Fibroblast of skin of scalp (primary cell): ENCODE data around the gene FXYD3.
A peak's percentile ranks its signal among the peaks of the same experiment; 100 is the strongest.
"Not testable (repeated sequence)": the region's sequence is repeated elsewhere in the genome, so short reads cannot be mapped to it uniquely, and the experiment has no call there.

ENCODE experiments used
- DNase-seq: peaks from one replicate; pipeline ENCODE4 v3.0.0-alpha.2; 2013

The FXYD3 gene

GRCh38 chr19:35087393-35087792 is 28.2 kb upstream of the FXYD3 start:
- DNase-seq = no peak

DNA sequence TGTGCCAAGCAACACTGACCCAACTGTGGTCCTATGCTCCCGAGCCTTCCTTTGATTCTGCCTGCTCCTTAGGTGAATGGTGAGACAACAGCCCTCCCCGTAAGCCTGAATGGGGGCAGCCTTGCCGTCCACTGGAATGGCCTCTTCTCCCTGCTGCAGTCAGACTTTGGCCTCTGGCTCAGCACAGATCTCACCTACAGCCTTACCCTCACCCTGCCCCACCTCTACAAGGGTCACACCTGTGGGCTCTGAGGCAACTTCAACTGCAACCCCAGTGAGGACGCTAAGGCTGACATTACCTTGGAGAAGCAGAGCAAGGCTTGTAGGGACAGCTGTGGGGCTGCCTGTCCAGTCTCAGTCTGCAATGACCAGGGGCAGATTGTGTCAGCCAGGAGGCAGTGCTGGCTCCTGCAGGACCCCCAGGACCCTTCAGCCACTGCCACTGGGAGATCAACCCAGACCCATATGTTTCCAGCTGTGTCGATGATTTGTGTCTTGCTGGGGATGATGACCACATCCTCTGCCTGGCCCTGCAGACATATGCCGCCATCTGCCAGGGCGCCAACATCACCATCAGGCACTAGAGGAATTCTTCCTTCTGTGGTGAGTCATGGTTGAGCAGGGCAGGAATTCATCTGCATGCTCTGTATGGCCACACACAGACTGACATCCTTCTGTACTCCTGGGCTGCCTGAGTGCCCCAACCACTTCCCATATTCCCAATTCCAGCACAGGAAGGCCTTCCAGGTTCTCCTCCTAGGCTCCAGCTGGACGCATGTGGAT is 27.3 kb upstream of the FXYD3 start:
- peak; percentile 94 for DNase-seq

DNA sequence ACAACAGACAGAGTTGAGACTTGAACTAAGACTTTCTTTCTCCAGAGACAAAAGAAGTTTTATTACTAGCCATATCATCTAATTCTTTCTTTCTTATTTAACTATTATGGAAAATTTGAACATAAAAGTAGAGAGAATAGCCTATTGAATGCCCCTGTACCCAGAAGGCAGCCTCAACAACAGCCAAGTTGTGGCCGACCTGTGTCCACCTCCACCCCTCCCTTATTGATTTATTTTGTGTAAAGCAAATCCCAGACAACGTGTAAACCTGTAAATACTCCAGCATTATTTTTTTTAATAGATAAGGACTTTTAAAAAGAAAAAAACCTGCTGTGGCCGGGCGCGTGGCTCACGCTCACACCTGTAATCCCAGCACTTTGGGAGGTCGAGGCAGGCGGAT is 26.1 kb upstream of the FXYD3 start:
- DNase-seq = no peak

GRCh38 chr19:35090160-35090505 is 25.5 kb upstream of the FXYD3 start:
- DNase-seq = no peak

DNA sequence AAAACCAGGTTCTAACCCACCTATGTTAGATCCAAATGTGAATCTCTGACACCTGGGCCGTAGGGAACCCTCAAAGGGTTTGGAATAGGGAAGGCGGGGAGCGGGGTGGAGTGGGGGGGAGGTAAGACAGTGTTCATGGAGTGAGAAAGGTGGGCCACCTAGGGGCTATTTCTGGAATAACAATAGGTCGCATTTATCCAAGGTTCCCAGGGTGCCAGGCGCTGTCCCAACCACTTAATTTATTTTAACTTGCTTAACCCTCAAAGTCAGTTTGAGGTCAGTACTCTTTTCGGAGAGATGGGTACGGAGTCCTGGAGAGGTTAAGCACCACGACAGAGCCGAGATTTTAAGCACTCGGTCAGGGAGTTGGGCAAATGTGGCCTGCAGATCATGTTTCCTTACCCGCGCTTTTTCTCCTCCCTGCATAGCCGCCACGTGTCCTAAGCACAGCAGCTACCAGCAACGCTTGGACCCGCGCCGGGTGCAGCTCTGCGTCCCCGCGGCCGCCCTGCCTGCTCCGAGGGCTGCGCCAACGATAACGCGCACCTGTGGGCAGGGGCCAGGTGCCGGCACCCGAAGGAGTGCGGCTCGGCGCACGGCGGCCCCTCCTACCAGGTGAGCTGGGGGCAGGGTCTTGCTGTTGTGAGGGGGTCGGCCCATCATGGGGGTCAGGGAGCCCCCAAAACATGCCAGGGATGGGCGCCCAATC is 25.0 kb upstream of the FXYD3 start:
- DNase-seq = peak; percentile 65

- no peak for DNase-seq
These were observed 22.2 kb upstream of the FXYD3 start for GRCh38 chr19:35093430-35093829.

DNA sequence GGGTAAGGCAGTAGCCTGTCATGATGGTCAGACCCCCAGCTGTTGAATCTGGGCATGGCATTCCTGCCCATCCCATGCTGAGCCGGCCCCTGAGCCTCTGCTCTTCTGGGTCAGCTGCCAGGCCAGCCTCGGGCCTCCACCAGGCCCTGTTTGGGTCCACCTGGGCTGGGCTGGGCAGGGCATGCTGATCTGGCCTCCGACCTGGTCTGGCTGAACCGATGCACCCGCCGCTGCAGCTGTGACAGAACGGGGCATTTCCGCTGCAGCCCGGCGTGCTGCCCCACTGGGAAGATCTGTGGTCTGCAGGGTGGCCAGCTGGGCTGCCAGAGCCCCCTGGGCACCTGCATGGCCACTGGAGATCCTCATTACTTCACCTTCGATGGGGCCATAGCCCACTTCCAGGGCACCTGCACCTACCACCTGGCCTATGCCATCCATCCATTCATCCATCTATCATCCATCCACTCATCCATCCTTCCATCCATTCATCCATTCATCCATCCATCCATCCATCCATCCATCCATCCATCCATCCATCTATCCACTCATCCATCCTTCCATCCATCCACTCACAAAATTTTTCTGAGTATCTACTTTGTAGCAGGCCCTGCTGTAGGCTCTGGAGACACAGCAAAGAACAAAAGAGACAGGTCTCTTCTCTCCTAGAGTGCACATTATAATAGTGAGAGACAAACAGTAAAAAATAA is 21.5 kb upstream of the FXYD3 start:
- no peak for DNase-seq

GRCh38 chr19:35094656-35095055 is 21.0 kb upstream of the FXYD3 start:
- no peak for DNase-seq

DNA sequence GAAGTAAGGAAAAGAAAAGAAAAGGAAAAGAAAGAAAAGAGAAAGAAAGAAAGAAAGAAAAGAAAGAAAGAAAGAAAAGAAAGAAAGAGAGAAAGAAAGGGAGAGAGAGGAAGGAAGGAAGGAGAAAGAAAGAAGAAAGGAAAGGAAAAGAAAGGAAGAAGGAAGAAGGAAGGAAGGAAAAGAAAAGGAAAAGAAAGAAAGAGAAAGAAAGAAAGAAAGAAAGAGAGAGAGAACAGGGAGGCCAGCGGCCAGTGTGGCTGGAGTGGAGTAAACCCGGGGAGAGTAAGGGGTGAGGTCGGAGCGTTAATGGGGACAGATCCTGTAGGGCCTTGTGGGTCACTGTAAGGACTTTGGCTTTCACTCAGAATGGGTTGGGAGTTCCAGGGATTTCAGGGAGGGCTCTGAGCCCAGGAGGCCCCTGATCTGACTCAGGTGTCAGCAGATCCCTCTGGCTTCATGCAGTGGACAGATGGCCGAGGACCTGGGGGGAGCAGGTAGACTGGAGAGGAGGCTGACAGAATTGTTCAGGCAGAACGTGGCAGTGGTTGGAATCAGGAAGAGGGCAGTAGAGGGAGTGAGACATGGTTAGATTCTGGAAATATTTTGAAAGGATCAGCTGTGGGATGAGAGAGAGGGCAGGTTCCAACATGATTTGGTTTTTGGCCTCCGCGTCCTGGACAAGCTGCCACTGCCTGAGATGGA is 19.8 kb upstream of the FXYD3 start:
- no peak for DNase-seq

DNA sequence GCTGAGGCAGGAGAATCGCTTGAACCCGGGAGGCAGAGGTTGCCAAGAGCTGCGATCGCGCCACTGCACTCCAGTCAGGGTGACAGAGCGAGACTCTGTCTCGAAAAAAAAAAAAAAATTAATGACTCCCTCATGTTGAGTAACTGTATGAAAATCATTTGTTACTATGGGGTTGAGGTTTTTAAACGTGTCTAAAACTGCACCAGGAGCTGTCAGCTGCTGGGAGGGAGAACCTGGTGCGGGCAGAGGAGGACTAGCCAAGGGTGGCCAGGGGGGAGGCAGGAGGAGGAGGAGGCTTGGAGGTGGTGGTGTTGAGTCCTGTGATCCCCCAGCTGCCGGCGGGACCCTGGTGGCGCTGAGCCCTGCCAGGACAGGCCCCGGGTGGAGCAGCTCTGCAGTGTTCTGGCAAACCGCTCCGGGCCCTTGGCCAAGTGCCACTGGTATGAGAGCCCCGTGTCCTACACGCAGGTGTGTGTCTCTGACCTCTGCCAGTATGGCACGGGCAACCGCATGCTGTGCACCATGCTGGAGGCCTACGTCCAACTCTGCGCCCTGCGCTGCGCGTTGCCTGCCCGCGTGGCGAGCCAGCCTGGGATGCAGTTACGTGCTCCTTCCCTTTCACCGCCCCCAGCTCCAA is 17.1 kb upstream of the FXYD3 start:
- DNase-seq = no peak

DNA sequence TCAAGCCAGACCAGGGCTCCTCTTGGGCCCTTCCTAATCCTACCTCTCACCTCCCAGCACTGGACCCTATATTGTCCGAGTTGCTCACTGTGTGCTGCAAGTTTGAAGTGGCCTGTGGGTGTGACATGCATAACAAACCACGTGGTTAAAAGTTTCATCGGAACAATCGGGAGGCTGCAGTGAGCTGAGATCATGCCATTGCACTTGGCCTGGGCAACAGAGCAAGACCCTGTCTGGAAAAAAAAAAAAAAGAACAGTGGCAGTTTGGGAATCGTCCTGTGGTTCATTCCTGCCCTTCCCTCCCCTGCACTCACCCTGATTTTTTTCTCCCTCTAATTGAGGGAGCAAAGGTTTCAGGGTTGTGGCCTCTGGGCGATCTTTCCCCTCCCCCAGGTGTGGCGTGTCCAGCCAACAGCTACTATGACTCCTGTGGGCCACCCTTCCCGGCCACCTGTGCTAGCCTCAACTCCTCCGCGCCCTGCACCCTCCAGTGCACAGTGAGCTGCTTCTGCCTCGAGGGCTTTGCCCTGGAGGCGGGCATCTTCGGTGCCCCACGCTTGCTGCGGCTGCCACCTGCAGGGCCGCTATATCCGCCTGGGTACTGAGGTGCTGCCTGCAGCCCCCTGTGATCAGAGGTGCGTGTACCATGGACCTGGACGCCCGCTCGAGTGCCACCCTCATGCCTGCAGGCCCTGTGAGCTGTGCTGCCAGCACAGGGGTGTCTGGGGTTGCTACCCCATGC is 16.3 kb upstream of the FXYD3 start:
- DNase-seq = no peak

DNA sequence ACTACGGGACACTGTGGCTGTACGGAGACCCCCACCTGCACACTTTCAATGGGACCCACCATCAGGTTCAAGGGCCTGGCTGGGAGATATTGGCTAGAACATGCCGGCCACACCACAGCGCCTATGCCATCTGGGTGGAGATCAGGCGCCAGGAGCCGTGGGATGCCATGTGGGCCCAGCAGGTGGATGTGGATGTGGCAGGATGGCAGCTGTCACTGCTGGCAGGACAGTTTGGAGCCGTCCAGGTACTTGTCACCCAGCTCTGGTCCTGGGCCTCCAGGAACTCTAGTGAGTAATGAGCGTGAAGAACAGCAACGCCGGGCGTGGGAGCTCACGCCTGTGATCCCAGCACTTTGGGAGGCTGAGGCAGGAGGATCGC is 15.7 kb upstream of the FXYD3 start:
- no peak for DNase-seq

DNA sequence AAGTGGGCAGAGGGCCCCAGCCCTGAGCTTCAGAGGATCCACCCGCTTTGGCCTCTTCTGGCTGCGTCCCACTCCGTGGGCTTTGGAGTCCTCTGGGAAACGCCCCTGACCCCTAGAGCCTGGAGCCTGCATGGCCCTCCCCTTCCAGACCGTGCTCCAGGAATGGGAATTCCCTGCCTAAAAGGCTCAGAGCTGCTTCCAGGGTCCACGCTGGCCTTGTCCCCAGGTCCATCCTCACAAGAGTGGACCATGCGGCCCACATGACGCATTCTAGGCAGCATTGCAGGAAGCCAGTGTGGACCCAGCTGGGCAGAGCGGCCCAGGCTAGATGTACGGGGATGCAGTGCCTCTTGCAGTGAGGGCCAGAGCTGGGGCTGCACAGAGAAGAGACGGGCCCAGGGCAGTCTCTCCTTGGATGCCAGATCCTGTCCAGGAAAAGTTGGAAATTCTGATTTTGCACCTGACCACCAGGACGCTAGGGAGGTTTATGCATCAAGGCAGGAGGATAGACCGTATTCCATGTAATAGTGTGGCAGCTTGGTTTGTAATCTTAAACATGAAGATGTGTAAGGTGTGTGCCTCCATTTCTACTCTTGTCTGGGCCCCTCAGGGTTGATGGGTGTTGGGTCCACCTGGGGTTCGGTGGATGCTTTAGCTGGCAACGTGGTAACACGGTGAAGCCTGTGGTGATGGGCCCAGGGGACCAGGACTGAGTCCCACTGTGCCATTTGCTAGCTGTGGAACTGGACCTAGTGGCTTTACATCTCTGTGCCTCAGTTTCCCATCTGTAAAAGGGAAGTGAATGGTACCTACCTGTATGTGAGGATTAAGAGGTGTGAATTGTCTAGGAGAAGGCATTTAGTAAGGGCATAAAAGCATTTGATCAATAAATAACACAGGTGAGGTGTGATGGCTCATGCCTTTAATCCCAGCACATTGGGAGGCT is 14.8 kb upstream of the FXYD3 start:
- no peak for DNase-seq

DNA sequence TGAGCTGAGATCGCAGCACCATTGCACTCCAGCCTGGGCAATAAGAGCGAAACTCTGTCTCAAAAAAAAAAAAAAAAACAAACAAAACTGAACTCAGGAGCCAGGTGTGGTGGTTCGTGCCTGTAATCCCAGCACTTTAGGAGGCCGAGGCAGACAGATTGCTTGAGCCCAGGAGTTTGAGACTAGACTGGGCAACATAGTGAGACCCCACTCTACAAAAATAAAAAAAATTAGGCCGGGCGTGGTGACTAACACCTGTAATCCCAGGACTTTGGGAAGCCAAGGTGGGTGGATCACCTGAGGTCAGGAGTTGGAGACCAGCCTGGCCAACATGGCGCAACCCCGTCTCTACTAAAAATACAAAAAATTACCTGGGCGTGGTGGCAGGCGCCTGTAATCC is 13.7 kb upstream of the FXYD3 start:
- DNase-seq = not testable (repeated sequence)

GRCh38 chr19:35103614-35104013 is 12.0 kb upstream of the FXYD3 start:
- not testable (repeated sequence) for DNase-seq

GRCh38 chr19:35104361-35104760 is 11.3 kb upstream of the FXYD3 start:
- DNase-seq = no peak

GRCh38 chr19:35105047-35105410 is 10.6 kb upstream of the FXYD3 start:
- no peak for DNase-seq

DNA sequence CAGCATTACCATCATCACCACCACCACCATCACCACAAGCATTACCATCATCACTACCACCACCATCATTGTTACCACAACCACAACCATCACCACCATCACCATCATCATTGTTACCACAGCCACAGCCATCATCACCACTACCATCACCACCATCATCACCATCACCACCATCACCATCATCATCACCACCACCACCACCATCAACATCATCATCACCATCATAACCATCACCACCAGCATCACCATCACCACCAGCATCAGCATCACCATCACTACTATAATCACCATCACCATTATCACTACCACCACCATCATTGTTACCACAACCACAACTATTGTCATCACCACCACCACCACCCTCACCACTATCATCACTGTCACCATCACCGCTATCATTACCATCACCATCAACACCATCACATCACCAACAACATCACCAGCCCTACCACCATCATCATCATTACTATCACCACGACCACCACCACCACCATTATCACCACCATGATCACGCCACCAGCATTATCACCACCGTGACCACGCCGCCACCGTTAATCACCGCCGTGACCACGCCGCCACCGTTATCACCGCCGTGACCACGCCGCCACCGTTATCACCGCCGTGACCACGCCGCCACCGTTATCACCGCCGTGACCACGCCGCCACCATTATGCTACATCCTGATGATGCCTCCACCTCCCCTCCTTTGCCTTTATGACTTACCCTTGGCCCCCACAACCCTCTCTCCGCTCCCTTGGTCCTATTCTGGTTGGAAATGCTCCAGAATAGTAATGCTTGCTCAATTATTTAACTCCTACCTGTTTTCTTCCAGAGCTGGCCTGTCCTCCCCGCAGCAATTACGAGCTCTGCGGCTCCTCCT is 10.0 kb upstream of the FXYD3 start:
- DNase-seq = no peak

DNA sequence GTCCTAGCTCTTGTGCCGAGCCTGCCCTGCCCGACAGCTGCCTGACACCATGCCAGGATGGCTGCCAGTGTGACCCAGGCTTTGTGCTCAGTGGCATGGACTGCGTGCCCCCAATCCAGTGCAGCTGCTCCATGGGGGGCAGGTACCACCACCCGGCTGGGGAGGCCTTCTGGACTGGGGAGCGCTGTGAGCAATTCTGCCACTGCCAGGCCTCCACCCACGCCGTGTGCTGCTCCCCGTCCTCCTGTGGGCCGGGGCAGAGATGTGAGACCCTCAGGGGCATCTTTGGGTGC is 9.4 kb upstream of the FXYD3 start:
- no peak for DNase-seq
